ENCODE measurements around the gene CLTRN. TPM values are rescaled to one million over a fixed set of nuclear protein-coding genes. Genes with fewer than 3 reads are reported as not detected.

Gene CLTRN
- total and polyA plus RNA-seq, 2 of the 13 experiments (the other 11 are each of a cell fraction or from before 2014, with no cell fraction given) = 0.37 to 0.53 TPM

DNA sequence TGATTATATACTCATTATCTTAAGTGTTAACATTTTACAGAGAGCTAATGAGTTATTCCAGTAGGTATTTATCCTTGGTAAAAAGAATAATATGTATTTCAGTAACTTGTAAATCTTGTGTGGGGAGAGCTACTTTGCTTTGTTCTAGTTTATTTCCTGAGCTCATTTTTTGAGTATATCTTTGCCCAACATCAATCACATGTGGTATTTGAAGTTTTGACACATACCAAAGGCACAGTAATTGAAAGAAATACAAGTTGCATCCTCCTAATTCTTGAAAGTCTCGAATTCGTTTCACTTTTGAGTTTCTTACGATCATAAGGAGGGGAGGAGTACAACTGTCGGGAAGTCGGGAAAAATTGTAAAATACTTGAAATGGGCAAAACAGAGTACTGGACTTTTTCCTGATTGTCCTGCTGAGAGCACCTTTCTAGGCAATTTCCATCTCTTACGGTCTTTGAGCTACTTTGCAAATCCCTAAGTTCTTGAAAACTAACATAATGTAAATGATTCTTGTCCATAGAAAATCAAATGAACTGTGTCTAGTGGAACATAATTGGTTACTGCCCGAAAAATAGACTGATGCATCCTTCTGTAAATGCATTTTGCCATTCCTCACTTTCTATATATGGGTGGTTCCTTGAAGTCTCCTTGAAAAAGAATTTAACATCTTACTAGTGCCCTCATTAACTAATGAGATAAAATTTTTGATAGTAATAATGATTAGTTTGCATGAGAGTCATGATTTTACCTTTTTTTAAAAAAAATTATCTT, 20.6 kb downstream of the CLTRN start:
- TF ChIP-seq, protein P1, sequence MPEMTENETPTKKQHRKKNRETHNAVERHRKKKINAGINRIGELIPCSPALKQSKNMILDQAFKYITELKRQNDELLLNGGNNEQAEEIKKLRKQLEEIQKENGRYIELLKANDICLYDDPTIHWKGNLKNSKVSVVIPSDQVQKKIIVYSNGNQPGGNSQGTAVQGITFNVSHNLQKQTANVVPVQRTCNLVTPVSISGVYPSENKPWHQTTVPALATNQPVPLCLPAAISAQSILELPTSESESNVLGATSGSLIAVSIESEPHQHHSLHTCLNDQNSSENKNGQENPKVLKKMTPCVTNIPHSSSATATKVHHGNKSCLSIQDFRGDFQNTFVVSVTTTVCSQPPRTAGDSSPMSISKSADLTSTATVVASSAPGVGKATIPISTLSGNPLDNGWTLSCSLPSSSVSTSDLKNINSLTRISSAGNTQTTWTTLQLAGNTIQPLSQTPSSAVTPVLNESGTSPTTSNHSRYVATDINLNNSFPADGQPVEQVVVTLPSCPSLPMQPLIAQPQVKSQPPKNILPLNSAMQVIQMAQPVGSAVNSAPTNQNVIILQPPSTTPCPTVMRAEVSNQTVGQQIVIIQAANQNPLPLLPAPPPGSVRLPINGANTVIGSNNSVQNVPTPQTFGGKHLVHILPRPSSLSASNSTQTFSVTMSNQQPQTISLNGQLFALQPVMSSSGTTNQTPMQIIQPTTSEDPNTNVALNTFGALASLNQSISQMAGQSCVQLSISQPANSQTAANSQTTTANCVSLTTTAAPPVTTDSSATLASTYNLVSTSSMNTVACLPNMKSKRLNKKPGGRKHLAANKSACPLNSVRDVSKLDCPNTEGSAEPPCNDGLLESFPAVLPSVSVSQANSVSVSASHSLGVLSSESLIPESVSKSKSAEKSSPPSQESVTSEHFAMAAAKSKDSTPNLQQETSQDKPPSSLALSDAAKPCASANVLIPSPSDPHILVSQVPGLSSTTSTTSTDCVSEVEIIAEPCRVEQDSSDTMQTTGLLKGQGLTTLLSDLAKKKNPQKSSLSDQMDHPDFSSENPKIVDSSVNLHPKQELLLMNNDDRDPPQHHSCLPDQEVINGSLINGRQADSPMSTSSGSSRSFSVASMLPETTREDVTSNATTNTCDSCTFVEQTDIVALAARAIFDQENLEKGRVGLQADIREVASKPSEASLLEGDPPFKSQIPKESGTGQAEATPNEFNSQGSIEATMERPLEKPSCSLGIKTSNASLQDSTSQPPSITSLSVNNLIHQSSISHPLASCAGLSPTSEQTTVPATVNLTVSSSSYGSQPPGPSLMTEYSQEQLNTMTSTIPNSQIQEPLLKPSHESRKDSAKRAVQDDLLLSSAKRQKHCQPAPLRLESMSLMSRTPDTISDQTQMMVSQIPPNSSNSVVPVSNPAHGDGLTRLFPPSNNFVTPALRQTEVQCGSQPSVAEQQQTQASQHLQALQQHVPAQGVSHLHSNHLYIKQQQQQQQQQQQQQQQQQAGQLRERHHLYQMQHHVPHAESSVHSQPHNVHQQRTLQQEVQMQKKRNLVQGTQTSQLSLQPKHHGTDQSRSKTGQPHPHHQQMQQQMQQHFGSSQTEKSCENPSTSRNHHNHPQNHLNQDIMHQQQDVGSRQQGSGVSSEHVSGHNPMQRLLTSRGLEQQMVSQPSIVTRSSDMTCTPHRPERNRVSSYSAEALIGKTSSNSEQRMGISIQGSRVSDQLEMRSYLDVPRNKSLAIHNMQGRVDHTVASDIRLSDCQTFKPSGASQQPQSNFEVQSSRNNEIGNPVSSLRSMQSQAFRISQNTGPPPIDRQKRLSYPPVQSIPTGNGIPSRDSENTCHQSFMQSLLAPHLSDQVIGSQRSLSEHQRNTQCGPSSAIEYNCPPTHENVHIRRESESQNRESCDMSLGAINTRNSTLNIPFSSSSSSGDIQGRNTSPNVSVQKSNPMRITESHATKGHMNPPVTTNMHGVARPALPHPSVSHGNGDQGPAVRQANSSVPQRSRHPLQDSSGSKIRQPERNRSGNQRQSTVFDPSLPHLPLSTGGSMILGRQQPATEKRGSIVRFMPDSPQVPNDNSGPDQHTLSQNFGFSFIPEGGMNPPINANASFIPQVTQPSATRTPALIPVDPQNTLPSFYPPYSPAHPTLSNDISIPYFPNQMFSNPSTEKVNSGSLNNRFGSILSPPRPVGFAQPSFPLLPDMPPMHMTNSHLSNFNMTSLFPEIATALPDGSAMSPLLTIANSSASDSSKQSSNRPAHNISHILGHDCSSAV (CRISPR knock-in tag; IDR thresholded peaks at IDR 0.05; ENCODE audit: borderline replicate concordance) = no peak
- ChIA-PET CTCF (ENCODE audit: low intra/inter-chr PET ratio, low total read pairs) (no interaction called here), POLR2A (no interaction called here)
- Histone ChIP-seq H4K20me1 (ENCODE audit: insufficient read depth, low read length) (no peaks in the 10 kb centered on the region), H3K36me3 (replicated peaks in 1 of 2; ENCODE audit: control insufficient read depth in 1 of 2, insufficient read depth in 2 of 2, low read length in 2 of 2) (no peaks in the 10 kb centered on the region), H3K4me3 (replicated peaks in 1 of 3; ENCODE audit: insufficient read depth in 1 of 3, low read depth in 2 of 3, low read length in 3 of 3) (no peak overlapping the region), H3K27me3 (ENCODE audit: control insufficient read depth in 1 of 2, insufficient read depth in 2 of 2, low read length in 2 of 2) (no peaks in the 10 kb centered on the region), H3K9ac (ENCODE audit: insufficient read depth, low read depth, low read length) (no peak overlapping the region), H2AFZ (ENCODE audit: low read length) (no peak overlapping the region), H3K79me2 (ENCODE audit: insufficient read depth, low read length) (no peaks in the 10 kb centered on the region), H3K9me3 (ENCODE audit: low read length) (no peaks in the 10 kb centered on the region), H3K4me1 (ENCODE audit: insufficient read depth, low read length) (no peaks in the 10 kb centered on the region), H3K27ac (ENCODE audit: extremely low read length, insufficient read depth, low read length) (no peak overlapping the region), H3K4me2 (ENCODE audit: low read depth, low read length) (no peak overlapping the region)
- in situ Hi-C loops (cut with HindIII; ENCODE audit: extremely low pct_ligation_motif_present, low pct_unique_long_range_greater_than_20kb) = no loop called here
- no peak for ATAC-seq
- WGBS (ENCODE audit: low lambda C conversion rate) = 24% methylated on average over 7 of the region's 7 CpGs
- intact Hi-C loops (cut with micrococcal nuclease; ENCODE audit: unreplicated experiment) = loop anchor here (10.0 kb wide), 1 partner anchor 149 kb away; the partner anchor contains the start of gene PIR
- no peak for FAIRE-seq
- DNase-seq (ENCODE audit: low spot score) = no peak
- BruUV-seq (replicated peaks) = no TSS peak

All from HepG2 (cell line).